ENCODE results near the gene ANKRD35. TPM values are rescaled to one million over a fixed set of nuclear protein-coding genes. Genes with fewer than 3 reads are reported as not detected.
A peak's percentile ranks its signal among the peaks of the same experiment; 100 is the strongest.

ANKRD35 gene
- total RNA-seq, 2 donors from 2014 or later: 1.8 to 2.4 TPM

GRCh38 chr1:145891587-145892485 lies 6.2 kb upstream of the ANKRD35 start:
- Histone ChIP-seq H3K4me1 (peaks cover 0 to 27% of the 10 kb centered on the region in 2 donors), H3K27me3 (no peaks in the 10 kb centered on the region), H3K36me3 (no peaks in the 10 kb centered on the region), H3K27ac (peak overlapping the region; percentile 82 to 87), H3K4me3 (peak overlapping the region in 1 of 2 donors; percentile 10), H3K9me3 (no peaks in the 10 kb centered on the region)
- peak; percentile 84 to 97 for TF ChIP-seq CTCF (IDR thresholded peaks at IDR 0.05)
- DNase-seq (ENCODE audit: low spot score): peak; percentile 95

GRCh38 chr1:145891143-145891542 lies 5.5 kb upstream of the ANKRD35 start:
- Histone ChIP-seq H3K4me3 (no peak overlapping the region), H3K4me1 (peaks cover 0 to 32% of the 10 kb centered on the region in 2 donors), H3K27me3 (no peaks in the 10 kb centered on the region), H3K36me3 (no peaks in the 10 kb centered on the region), H3K27ac (peak overlapping the region; percentile 82 to 87), H3K9me3 (no peaks in the 10 kb centered on the region)
- no peak for DNase-seq (ENCODE audit: low spot score)
- TF ChIP-seq CTCF (IDR thresholded peaks at IDR 0.05): no peak

- no peak for TF ChIP-seq CTCF (IDR thresholded peaks at IDR 0.05)
- no peak overlapping the region for H3K4me3 ChIP-seq
- H3K9me3 ChIP-seq: no peaks in the 10 kb centered on the region
- no peaks in the 10 kb centered on the region for H3K27me3 ChIP-seq
- no peak overlapping the region for H3K27ac ChIP-seq
- no peaks in the 10 kb centered on the region for H3K36me3 ChIP-seq
- H3K4me1 ChIP-seq: peaks cover 0 to 41% of the 10 kb centered on the region in 2 donors
- no peak for DNase-seq (ENCODE audit: low spot score)
These were observed 4.1 kb upstream of the ANKRD35 start for GRCh38 chr1:145889722-145890121.

DNA sequence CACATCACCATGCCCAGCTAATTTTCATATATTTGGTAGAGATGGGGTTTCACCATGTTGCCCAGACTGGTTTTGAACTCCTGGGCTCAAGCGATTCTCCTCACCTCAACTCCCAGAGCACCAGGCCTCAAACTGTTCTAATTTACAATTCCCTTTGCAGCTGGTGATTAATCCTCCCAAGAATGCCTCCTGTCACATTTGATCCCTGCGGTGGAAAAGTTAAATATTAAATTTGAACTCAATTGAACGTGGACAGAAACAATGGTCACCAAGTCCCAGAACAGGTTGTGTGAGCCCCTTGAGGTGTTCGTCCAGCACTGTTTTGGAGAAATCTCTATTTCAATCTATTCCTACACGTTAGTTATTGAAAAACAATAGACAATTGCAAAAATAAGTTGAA lies 2.0 kb upstream of the ANKRD35 start:
- Histone ChIP-seq H3K9me3 (no peaks in the 10 kb centered on the region), H3K4me3 (no peak overlapping the region), H3K36me3 (no peaks in the 10 kb centered on the region), H3K27ac (no peak overlapping the region), H3K27me3 (no peaks in the 10 kb centered on the region), H3K4me1 (peaks cover 0 to 34% of the 10 kb centered on the region in 2 donors)
- no peak for DNase-seq (ENCODE audit: low spot score)
- no peak for TF ChIP-seq CTCF (IDR thresholded peaks at IDR 0.05)

- Histone ChIP-seq H3K4me1 (peaks cover 0 to 26% of the 10 kb centered on the region in 2 donors), H3K27me3 (no peaks in the 10 kb centered on the region), H3K4me3 (peak overlapping the region in 1 of 2 donors; percentile 65), H3K9me3 (no peaks in the 10 kb centered on the region), H3K27ac (peak overlapping the region in 1 of 2 donors; percentile 48), H3K36me3 (no peaks in the 10 kb centered on the region)
- no peak for TF ChIP-seq CTCF (IDR thresholded peaks at IDR 0.05)
- no peak for DNase-seq (ENCODE audit: low spot score)
These were observed 1.1 kb upstream of the ANKRD35 start for GRCh38 chr1:145886816-145887215.
